Gastroesophageal sphincter (tissue), 4 donors: ENCODE measurements around the gene HOXA5. TPM values are rescaled to one million over a fixed set of nuclear protein-coding genes. Genes with fewer than 3 reads are reported as not detected.

Experiments
- ATAC-seq: fragments of 150-250 bp; one replicate; pipeline ENCODE4 v1.9.1; 2016; ENCODE audit warnings: mild to moderate bottlenecking, moderate library complexity
- H3K27ac ChIP-seq, 4 donors: fragments of 200-600 bp; sonication (generic) in 3 of 4; 1 replicate in 3 of 4; 2 replicates in 1 of 4; pipeline ENCODE4 v1.5.1; 2016 to 2019
- H3K27me3 ChIP-seq: fragments of 200-600 bp; sonication (generic); one replicate; pipeline ENCODE4 v1.5.1; 2019
- H3K36me3 ChIP-seq, 2 donors: fragments of 200-600 bp; sonication (generic); one replicate each; pipeline ENCODE4 v1.5.1; 2019; ENCODE audit warnings: control low read depth in 1 of 2
- H3K4me1 ChIP-seq, 3 donors: fragments of 200-600 bp; sonication (generic); 1 replicate in 2 of 3; 2 replicates in 1 of 3; pipeline ENCODE4 v1.5.1; 2016 to 2019; ENCODE audit warnings: control low read depth in 2 of 3
- H3K4me3 ChIP-seq, 2 donors: fragments of 200-600 bp; sonication (generic); one replicate each; pipeline ENCODE4 v1.5.1; 2019; ENCODE audit warnings: mild to moderate bottlenecking in 1 of 2, moderate library complexity in 1 of 2
- H3K9me3 ChIP-seq, 3 donors: fragments of 200-600 bp; sonication (generic); one replicate each; pipeline ENCODE4 v1.5.1; 2017 to 2019; ENCODE audit warnings: control low read depth in 2 of 3
- CTCF ChIP-seq, 4 experiments: fragments of 200-600 bp in 2 of 4; fragments of 450-650 bp in 2 of 4; sonication (generic) in 1 of 4; IDR thresholded peaks; one replicate each; pipeline ENCODE4 v1.5.1; 2017 to 2019; ENCODE audit warnings: antibody characterized with exemption in 4 of 4, mild to moderate bottlenecking in 2 of 4, moderate library complexity in 2 of 4
- EP300 ChIP-seq: sonication (generic); formaldehyde crosslinking; IDR thresholded peaks from one replicate; pipeline ENCODE4 v1.6.1; 2017; ENCODE audit warnings: antibody characterized with exemption, mild to moderate bottlenecking
- POLR2A ChIP-seq, 2 donors: fragments of 450-650 bp; IDR thresholded peaks; one replicate each; pipeline ENCODE4 v1.6.1; 2017; ENCODE audit warnings: antibody characterized with exemption in 2 of 2, mild to moderate bottlenecking in 2 of 2, moderate library complexity in 1 of 2
- POLR2AphosphoS5 ChIP-seq: sonication (generic); formaldehyde crosslinking; IDR thresholded peaks from one replicate; pipeline ENCODE4 v1.6.1; 2017; ENCODE audit warnings: antibody characterized with exemption
- WGBS, 2 donors: methylation state at CpG; one replicate each; pipeline ENCODE4 v1.1.5; 2018; ENCODE audit warnings: low coverage in 1 of 2; 5-methylcytosine and 5-hydroxymethylcytosine counted together
- total RNA-seq, 4 donors: library from RNA; depleted of rRNA; stranded (reverse); fragments of >200 nt; gene quantifications; one replicate each; pipeline ENCODE4 v1.1.0, GENCODE V29; 2016

HOXA5 gene
- total RNA-seq, 4 donors from 2014 or later = 11.0 to 34.6 (median 29.3) TPM

GRCh38 chr7:27138985-27139333 is 4.5 kb downstream of the HOXA5 start:
- Histone ChIP-seq H3K9me3 (no peaks in the 10 kb centered on the region), H3K4me3 (peak overlapping the region; percentile 31 to 94), H3K27ac (peak overlapping the region; percentile 90 to 100 (median 98)), H3K36me3 (no peaks in the 10 kb centered on the region), H3K4me1 (peaks cover 12 to 75% (median 12%) of the 10 kb centered on the region in 3 donors), H3K27me3 (no peaks in the 10 kb centered on the region)
- TF ChIP-seq POLR2AphosphoS5 (no peak), CTCF (IDR thresholded peaks at IDR 0.05) (no peak), EP300 (no peak), POLR2A (IDR thresholded peaks at IDR 0.05) (no peak)
- 34 to 38% methylated on average over 3 to 5 of the region's 11 CpGs for WGBS, 2 donors
- no peak for ATAC-seq

GRCh38 chr7:27138472-27138871 is 5.0 kb downstream of the HOXA5 start:
- Histone ChIP-seq H3K4me1 (peaks cover 12 to 76% (median 12%) of the 10 kb centered on the region in 3 donors), H3K27me3 (no peaks in the 10 kb centered on the region), H3K9me3 (no peaks in the 10 kb centered on the region), H3K36me3 (no peaks in the 10 kb centered on the region), H3K27ac (peak overlapping the region; percentile 90 to 100 (median 98)), H3K4me3 (peak overlapping the region; percentile 31 to 94)
- TF ChIP-seq POLR2A (IDR thresholded peaks at IDR 0.05) (no peak), CTCF (IDR thresholded peaks at IDR 0.05) (no peak), POLR2AphosphoS5 (no peak), EP300 (no peak)
- 40 to 64% methylated on average over 1 of the region's 1 CpG for WGBS, 2 donors
- ATAC-seq = no peak

GRCh38 chr7:27137640-27138315 is 5.7 kb downstream of the HOXA5 start:
- TF ChIP-seq POLR2AphosphoS5 (peak; percentile 45), CTCF (IDR thresholded peaks at IDR 0.05) (no peak)
- no peaks in the 10 kb centered on the region for H3K36me3 ChIP-seq
- H3K27ac ChIP-seq = peak overlapping the region; percentile 90 to 100 (median 98)
- H3K9me3 ChIP-seq = no peaks in the 10 kb centered on the region
- no peaks in the 10 kb centered on the region for H3K27me3 ChIP-seq
- peaks cover 12 to 83% (median 12%) of the 10 kb centered on the region in 3 donors for H3K4me1 ChIP-seq
- H3K4me3 ChIP-seq = no peak overlapping the region
- 47 to 63% methylated on average over 2 of the region's 2 CpGs for WGBS, 2 donors
- ATAC-seq = no peak

GRCh38 chr7:27134392-27134791 is 9.1 kb downstream of the HOXA5 start:
- 0 to 7% methylated on average over 2 of the region's 2 CpGs for WGBS, 2 donors
- peak; percentile 16 for ATAC-seq
- peak overlapping the region; percentile 58 to 99 (median 86) for H3K27ac ChIP-seq

GRCh38 chr7:27133409-27134231 is 9.9 kb downstream of the HOXA5 start:
- no peaks in the 10 kb centered on the region for H3K27me3 ChIP-seq
- no peaks in the 10 kb centered on the region for H3K36me3 ChIP-seq
- H3K27ac ChIP-seq = peak overlapping the region; percentile 58 to 99 (median 86)
- 46% methylated on average over 18 of the region's 18 CpGs for whole genome bisulfite sequencing, 2 donors
- no peak for ATAC-seq
- no peak for TF ChIP-seq POLR2A (IDR thresholded peaks at IDR 0.05)
- no peak for TF ChIP-seq EP300
- no peak for TF ChIP-seq CTCF (IDR thresholded peaks at IDR 0.05)
- no peak for TF ChIP-seq POLR2AphosphoS5
- H3K4me1 ChIP-seq = peaks cover 17 to 88% (median 19%) of the 10 kb centered on the region in 3 donors
- H3K4me3 ChIP-seq = no peak overlapping the region
- H3K9me3 ChIP-seq = no peaks in the 10 kb centered on the region

More at GRCh38 chr7:27134392-27134791, 9.1 kb downstream of the HOXA5 start:
- no peaks in the 10 kb centered on the region for H3K36me3 ChIP-seq
- TF ChIP-seq POLR2AphosphoS5 (peak; percentile 54), POLR2A (IDR thresholded peaks at IDR 0.05) (no peak)
- H3K4me1 ChIP-seq = peaks cover 15 to 88% (median 16%) of the 10 kb centered on the region in 3 donors
- H3K9me3 ChIP-seq = no peaks in the 10 kb centered on the region
- H3K4me3 ChIP-seq = no peak overlapping the region
- no peaks in the 10 kb centered on the region for H3K27me3 ChIP-seq
